GM19452 (cell line): ENCODE data around the gene CCNT1.
"Not testable (repeated sequence)": the region's sequence is repeated elsewhere in the genome, so short reads cannot be mapped to it uniquely, and the experiment has no call there.

Experiments used
- ATAC-seq: cut with Tn5 transposase; IDR thresholded peaks from one replicate; pipeline ENCODE4 v1.9.1; 2021; ENCODE audit not compliant: unreplicated experiment

Gene CCNT1

GRCh38 chr12:48641752-48642555 is 74.6 kb downstream of the CCNT1 start:
- not testable (repeated sequence) for ATAC-seq

GRCh38 chr12:48640854-48641253 is 75.7 kb downstream of the CCNT1 start:
- no peak for ATAC-seq

- ATAC-seq, result no peak
Measured at GRCh38 chr12:48640428-48640827, 76.1 kb downstream of the CCNT1 start.
